Right lobe of liver (tissue), 4 donors: ENCODE results near the gene GLUD1.
"Not testable (repeated sequence)": the region's sequence is repeated elsewhere in the genome, so short reads cannot be mapped to it uniquely, and the experiment has no call there.

ENCODE experiments used
- POLR2A ChIP-seq: fragments of 450-650 bp; IDR thresholded peaks from one replicate; pipeline ENCODE4 v1.6.1; 2017; ENCODE audit warnings: antibody characterized with exemption, mild to moderate bottlenecking
- TF ChIP-seq, protein P1 (sequence below), 4 donors: fragments of 200-600 bp in 3 of 4; fragments of 450-650 bp in 1 of 4; IDR thresholded peaks; one replicate each; pipeline versions ENCODE4 v1.5.1 to v1.8.0; 2016 to 2022; ENCODE audit warnings: antibody characterized with exemption in 4 of 4, mild to moderate bottlenecking in 2 of 4
- donor health status: DM: no; HTN: no; CAD: no.
- donor health status: DM: no; HTN: no; CAD: no.
- donor health status: DM: no; HTN: yes; CAD: no.

DNA sequence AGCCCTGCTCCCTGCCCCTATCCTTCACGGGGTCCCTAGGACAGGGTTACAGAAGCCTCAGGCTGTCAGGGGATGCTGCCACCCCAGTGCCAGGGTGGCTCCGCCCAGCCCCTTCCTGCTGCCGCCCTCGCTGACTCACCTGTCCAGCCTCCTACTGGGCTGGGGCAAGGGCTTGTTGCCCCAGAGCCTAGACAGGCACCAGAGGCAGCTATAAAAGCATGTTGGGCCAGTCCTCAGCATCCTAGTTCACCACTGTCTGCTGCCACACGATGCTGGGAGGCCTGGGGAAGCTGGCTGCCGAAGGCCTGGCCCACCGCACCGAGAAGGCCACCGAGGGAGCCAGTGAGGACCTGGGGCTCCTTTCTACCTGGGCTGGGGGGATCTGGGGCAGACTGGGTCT, 74.6 kb downstream of the GLUD1 start, which contains the start of gene FAM25A:
- not testable (repeated sequence) for TF ChIP-seq POLR2A
- TF ChIP-seq, protein P1, sequence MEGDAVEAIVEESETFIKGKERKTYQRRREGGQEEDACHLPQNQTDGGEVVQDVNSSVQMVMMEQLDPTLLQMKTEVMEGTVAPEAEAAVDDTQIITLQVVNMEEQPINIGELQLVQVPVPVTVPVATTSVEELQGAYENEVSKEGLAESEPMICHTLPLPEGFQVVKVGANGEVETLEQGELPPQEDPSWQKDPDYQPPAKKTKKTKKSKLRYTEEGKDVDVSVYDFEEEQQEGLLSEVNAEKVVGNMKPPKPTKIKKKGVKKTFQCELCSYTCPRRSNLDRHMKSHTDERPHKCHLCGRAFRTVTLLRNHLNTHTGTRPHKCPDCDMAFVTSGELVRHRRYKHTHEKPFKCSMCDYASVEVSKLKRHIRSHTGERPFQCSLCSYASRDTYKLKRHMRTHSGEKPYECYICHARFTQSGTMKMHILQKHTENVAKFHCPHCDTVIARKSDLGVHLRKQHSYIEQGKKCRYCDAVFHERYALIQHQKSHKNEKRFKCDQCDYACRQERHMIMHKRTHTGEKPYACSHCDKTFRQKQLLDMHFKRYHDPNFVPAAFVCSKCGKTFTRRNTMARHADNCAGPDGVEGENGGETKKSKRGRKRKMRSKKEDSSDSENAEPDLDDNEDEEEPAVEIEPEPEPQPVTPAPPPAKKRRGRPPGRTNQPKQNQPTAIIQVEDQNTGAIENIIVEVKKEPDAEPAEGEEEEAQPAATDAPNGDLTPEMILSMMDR (IDR thresholded peaks at IDR 0.05): not testable (repeated sequence)
